ENCODE measurements around the gene JAZF1. TPM values are rescaled to one million over a fixed set of nuclear protein-coding genes. Genes with fewer than 3 reads are reported as not detected.

Gene JAZF1
- total and polyA plus RNA-seq, 12 donors = 6.9 to 42.3 (median 30.0) TPM

- no peak for DNase-seq
- ATAC-seq = no peak
- Histone ChIP-seq H3K4me3 (no peak overlapping the region), H3K4me1 (peaks cover 0 to 31% (median 13%) of the 10 kb centered on the region in 9 donors), H3K36me3 (no peaks in the 10 kb centered on the region), H3K27ac (no peak overlapping the region), H3K27me3 (no peaks in the 10 kb centered on the region), H3K9me3 (no peaks in the 10 kb centered on the region)
- WGBS, 2 donors = 97% methylated on average over 3 of the region's 3 CpGs
- intact Hi-C loops (cut with DNase I) = loop anchor here in 1 of 10 donors (10.0 kb wide), 1 partner anchor 55 kb away; no protein-coding TSS in a partner anchor
- TF ChIP-seq CTCF (IDR thresholded peaks at IDR 0.05) = no peak
These were observed 180.8 kb downstream of the JAZF1 start for GRCh38 chr7:27999829-28000228.

GRCh38 chr7:27998382-27998781 is 182.2 kb downstream of the JAZF1 start:
- Histone ChIP-seq H3K9me3 (no peaks in the 10 kb centered on the region), H3K4me1 (peaks cover 0 to 38% (median 23%) of the 10 kb centered on the region in 9 donors), H3K4me3 (no peak overlapping the region), H3K36me3 (no peaks in the 10 kb centered on the region), H3K27me3 (no peaks in the 10 kb centered on the region), H3K27ac (no peak overlapping the region)
- DNase-seq = no peak
- ATAC-seq = no peak
- intact Hi-C loops (cut with DNase I) = no loop called here
- no peak for TF ChIP-seq CTCF (IDR thresholded peaks at IDR 0.05)
- 50 to 95% methylated on average over 2 of the region's 2 CpGs for WGBS, 2 donors

- intact Hi-C loops (cut with DNase I) = no loop called here
- no peak for DNase-seq
- no peak for ATAC-seq
- Histone ChIP-seq H3K4me3 (no peak overlapping the region), H3K36me3 (no peaks in the 10 kb centered on the region), H3K4me1 (peaks cover 0 to 43% (median 22%) of the 10 kb centered on the region in 9 donors), H3K9me3 (no peaks in the 10 kb centered on the region), H3K27me3 (no peaks in the 10 kb centered on the region), H3K27ac (no peak overlapping the region)
- 96 to 98% methylated on average over 1 of the region's 1 CpG for WGBS, 2 donors
- TF ChIP-seq CTCF (IDR thresholded peaks at IDR 0.05) = no peak
These were observed 183.3 kb downstream of the JAZF1 start for GRCh38 chr7:27997188-27997707.

- intact Hi-C loops (cut with DNase I) = no loop called here
- ATAC-seq = no peak
- Histone ChIP-seq H3K27me3 (no peaks in the 10 kb centered on the region), H3K4me1 (peaks cover 0 to 37% (median 14%) of the 10 kb centered on the region in 9 donors), H3K27ac (no peak overlapping the region), H3K9me3 (no peaks in the 10 kb centered on the region), H3K4me3 (no peak overlapping the region), H3K36me3 (peaks cover 0 to 5% (median 0%) of the 10 kb centered on the region in 9 donors)
- TF ChIP-seq CTCF (IDR thresholded peaks at IDR 0.05) = no peak
- 95 to 96% methylated on average over 7 of the region's 7 CpGs for WGBS, 2 donors
- no peak for DNase-seq
These were observed 184.5 kb downstream of the JAZF1 start for GRCh38 chr7:27996141-27996540.
